Natural killer cell (primary cell): ENCODE measurements around the gene SCARB2. TPM values are rescaled to one million over a fixed set of nuclear protein-coding genes. Genes with fewer than 3 reads are reported as not detected.

Experiments
- ATAC-seq, 3 donors: fragments of 150-1000 bp in 2 of 3; fragments of 200-7000 bp in 1 of 3; cut with Tn5 transposase; 1 replicate in 1 of 3; 2 replicates in 2 of 3; pipeline ENCODE4 v1.10.0; 2021; ENCODE audit warnings: mild to moderate bottlenecking in 2 of 3, moderate library complexity in 2 of 3
- DNase-seq, 2 donors: peaks; one replicate each; pipeline versions ENCODE4 v3.0.0 to v3.0.0-alpha.2; 2013 to 2021; ENCODE audit warnings: mixed read lengths in 1 of 2
- H3K27ac ChIP-seq: one replicate; pipeline ENCODE4 v1.5.1; 2013; ENCODE audit warnings: mild to moderate bottlenecking, low read length
- H3K27me3 ChIP-seq: one replicate; pipeline ENCODE4 v1.6.1; 2013; ENCODE audit warnings: low read length; ENCODE audit not compliant: control insufficient read depth, insufficient read depth
- H3K36me3 ChIP-seq: one replicate; pipeline ENCODE4 v1.6.1; 2013; ENCODE audit warnings: low read length; ENCODE audit not compliant: control insufficient read depth, insufficient read depth
- H3K4me1 ChIP-seq: one replicate; pipeline ENCODE4 v1.6.1; 2013; ENCODE audit warnings: low read length; ENCODE audit not compliant: control insufficient read depth, insufficient read depth
- H3K4me3 ChIP-seq: one replicate; pipeline ENCODE4 v1.5.1; 2013; ENCODE audit warnings: low read length
- H3K9me3 ChIP-seq: one replicate; pipeline ENCODE4 v1.6.1; 2013; ENCODE audit warnings: low read length; ENCODE audit not compliant: control insufficient read depth, insufficient read depth
- H3K27ac Mint-ChIP-seq, 2 donors: one replicate each; pipeline ENCODE4 v1.8.0; 2022; ENCODE audit warnings: mild to moderate bottlenecking in 2 of 2, mixed read lengths in 2 of 2, moderate library complexity in 1 of 2
- H3K27me3 Mint-ChIP-seq, 2 donors: one replicate each; pipeline ENCODE4 v1.8.0; 2022; ENCODE audit warnings: low read depth in 2 of 2, mixed read lengths in 2 of 2
- H3K36me3 Mint-ChIP-seq: one replicate; pipeline ENCODE4 v1.8.0; 2022; ENCODE audit warnings: mixed read lengths
- H3K4me1 Mint-ChIP-seq, 2 donors: one replicate each; pipeline ENCODE4 v1.8.0; 2022; ENCODE audit warnings: mixed read lengths in 2 of 2
- H3K4me3 Mint-ChIP-seq: one replicate; pipeline ENCODE4 v1.8.0; 2022; ENCODE audit warnings: mild to moderate bottlenecking, moderate library complexity, mixed read lengths
- H3K9me3 Mint-ChIP-seq, 2 donors: one replicate each; pipeline ENCODE4 v1.8.0; 2022; ENCODE audit warnings: mixed read lengths in 2 of 2
- WGBS: methylation state at CpG from one replicate; pipeline ENCODE4 v1.1.7; 2013; ENCODE audit warnings: missing lambda C conversion rate; ENCODE audit not compliant: insufficient coverage; 5-methylcytosine and 5-hydroxymethylcytosine counted together
- intact Hi-C: fragments of 100-400 bp; cut with micrococcal nuclease; formaldehyde crosslinking; loops from one replicate; pipeline ENCODE4 v1.14.2; 2022
- total RNA-seq, 4 donors: library from RNA; stranded (reverse); fragments of 120-200 nt in 1 of 4; gene quantifications; one replicate each; pipeline versions ENCODE4 v1.2.3 to v1.2.4, GENCODE V29; 2013 to 2022
- TF ChIP-seq, protein P1 (sequence below): fragments of 200-600 bp; IDR thresholded peaks from one replicate; pipeline ENCODE4 v1.8.0; 2022; ENCODE audit warnings: antibody characterized with exemption

SCARB2 gene
- total RNA-seq, 3 donors from 2014 or later (not counting 1 experiment from before 2014, with no cell fraction given), result 22.0 to 39.0 (median 30.4) TPM

DNA sequence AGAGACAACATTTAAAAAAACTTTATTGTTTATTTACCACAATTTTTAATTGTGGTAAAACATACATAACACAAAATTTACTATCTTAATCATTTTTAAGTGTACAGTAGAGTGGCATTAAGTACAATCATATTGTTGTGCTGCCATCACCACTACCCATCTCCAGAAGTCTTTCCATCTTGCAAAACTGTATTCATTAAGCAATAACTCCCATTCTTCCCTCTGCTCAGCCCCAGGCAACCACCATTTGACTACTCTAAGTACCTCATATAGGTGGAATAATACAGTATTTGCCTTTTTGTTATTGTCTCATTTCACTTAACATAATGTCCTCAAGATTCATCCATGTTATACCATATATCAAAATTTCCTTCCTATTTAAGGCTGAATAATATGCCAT, 25.1 kb upstream of the SCARB2 start:
- no peak overlapping the region for H3K4me3 ChIP-seq
- ATAC-seq (no peak), DNase-seq (no peak)
- TF ChIP-seq, protein P1, sequence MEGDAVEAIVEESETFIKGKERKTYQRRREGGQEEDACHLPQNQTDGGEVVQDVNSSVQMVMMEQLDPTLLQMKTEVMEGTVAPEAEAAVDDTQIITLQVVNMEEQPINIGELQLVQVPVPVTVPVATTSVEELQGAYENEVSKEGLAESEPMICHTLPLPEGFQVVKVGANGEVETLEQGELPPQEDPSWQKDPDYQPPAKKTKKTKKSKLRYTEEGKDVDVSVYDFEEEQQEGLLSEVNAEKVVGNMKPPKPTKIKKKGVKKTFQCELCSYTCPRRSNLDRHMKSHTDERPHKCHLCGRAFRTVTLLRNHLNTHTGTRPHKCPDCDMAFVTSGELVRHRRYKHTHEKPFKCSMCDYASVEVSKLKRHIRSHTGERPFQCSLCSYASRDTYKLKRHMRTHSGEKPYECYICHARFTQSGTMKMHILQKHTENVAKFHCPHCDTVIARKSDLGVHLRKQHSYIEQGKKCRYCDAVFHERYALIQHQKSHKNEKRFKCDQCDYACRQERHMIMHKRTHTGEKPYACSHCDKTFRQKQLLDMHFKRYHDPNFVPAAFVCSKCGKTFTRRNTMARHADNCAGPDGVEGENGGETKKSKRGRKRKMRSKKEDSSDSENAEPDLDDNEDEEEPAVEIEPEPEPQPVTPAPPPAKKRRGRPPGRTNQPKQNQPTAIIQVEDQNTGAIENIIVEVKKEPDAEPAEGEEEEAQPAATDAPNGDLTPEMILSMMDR, result no peak
- H3K27me3 ChIP-seq, result no peaks in the 10 kb centered on the region
- H3K36me3 ChIP-seq, result no peaks in the 10 kb centered on the region
- intact Hi-C loops, result no loop called here
- Mint-ChIP-seq H3K4me3 (no peak overlapping the region), H3K36me3 (peaks cover 16% of the 10 kb centered on the region), H3K27me3 (peaks cover 28 to 30% of the 10 kb centered on the region in 2 donors), H3K9me3 (peaks cover 4 to 11% of the 10 kb centered on the region in 2 donors), H3K4me1 (no peaks in the 10 kb centered on the region), H3K27ac (no peak overlapping the region)
- no peak overlapping the region for H3K27ac ChIP-seq
- H3K9me3 ChIP-seq, result peaks cover 3% of the 10 kb centered on the region
- no peaks in the 10 kb centered on the region for H3K4me1 ChIP-seq

DNA sequence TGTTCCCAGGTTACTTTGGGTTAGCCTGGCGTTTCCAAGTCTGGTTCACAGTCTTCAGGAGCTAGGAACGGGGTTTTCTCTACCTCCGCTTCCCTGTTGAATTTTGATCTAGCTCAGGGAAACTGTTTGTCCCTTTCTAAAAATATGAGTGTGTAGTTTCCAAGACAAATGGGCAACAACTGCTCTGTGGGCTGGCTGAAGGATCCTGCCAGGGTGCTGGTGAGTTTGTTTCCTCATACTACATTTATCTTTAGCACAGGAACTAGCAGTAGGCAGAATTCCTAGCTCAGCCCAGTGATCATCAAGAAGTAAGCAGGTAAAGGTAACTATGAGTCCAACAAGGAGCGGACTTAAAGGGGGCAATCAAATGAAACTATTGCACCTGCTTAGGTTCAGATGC, 24.6 kb upstream of the SCARB2 start:
- H3K27me3 ChIP-seq, result no peaks in the 10 kb centered on the region

DNA sequence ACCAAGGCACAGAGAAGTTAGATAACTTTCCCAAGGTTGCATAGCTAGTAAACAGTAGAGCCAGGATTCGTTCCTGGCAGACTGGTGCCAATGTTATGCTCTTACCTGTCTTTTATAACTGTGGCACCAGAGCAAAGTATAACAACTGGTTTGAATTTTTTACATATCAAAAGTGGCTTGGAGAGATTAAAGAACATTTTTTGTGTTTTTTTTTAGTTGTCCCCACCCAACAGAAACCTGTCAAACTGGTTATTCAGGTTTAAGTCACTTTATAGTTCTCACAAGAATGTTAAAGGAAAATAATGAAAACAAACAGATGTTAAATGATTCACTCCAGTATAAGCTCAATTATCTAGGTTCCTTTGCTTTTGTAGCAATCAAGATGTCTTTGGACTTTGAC, 22.3 kb upstream of the SCARB2 start:
- Mint-ChIP-seq H3K27me3 (peaks cover 16 to 17% of the 10 kb centered on the region in 2 donors), H3K36me3 (peaks cover 13% of the 10 kb centered on the region), H3K9me3 (peaks cover 4 to 10% of the 10 kb centered on the region in 2 donors), H3K27ac (no peak overlapping the region), H3K4me1 (no peaks in the 10 kb centered on the region), H3K4me3 (no peak overlapping the region)
- Histone ChIP-seq H3K27ac (no peak overlapping the region), H3K27me3 (no peaks in the 10 kb centered on the region), H3K36me3 (no peaks in the 10 kb centered on the region), H3K4me1 (no peaks in the 10 kb centered on the region), H3K4me3 (no peak overlapping the region), H3K9me3 (peaks cover 3% of the 10 kb centered on the region)
- no peak for ATAC-seq
- intact Hi-C loops, result no loop called here
- TF ChIP-seq, protein P1, result no peak
- 89% methylated on average over 1 of the region's 1 CpG for WGBS
- DNase-seq, result no peak

More for the DNA sequence above, 24.6 kb upstream of the SCARB2 start:
- H3K36me3 Mint-ChIP-seq, result peaks cover 16% of the 10 kb centered on the region
- H3K9me3 Mint-ChIP-seq, result peaks cover 4 to 11% of the 10 kb centered on the region in 2 donors
- H3K27me3 Mint-ChIP-seq, result peaks cover 28 to 30% of the 10 kb centered on the region in 2 donors
- WGBS, result 95% methylated on average over 4 of the region's 4 CpGs
- H3K4me3 Mint-ChIP-seq, result no peak overlapping the region
- Histone ChIP-seq H3K4me1 (no peaks in the 10 kb centered on the region), H3K27ac (no peak overlapping the region), H3K4me3 (no peak overlapping the region), H3K9me3 (peaks cover 3% of the 10 kb centered on the region), H3K36me3 (no peaks in the 10 kb centered on the region)
- TF ChIP-seq, protein P1, result no peak
- H3K27ac Mint-ChIP-seq, result no peak overlapping the region
- intact Hi-C loops, result no loop called here
- H3K4me1 Mint-ChIP-seq, result no peaks in the 10 kb centered on the region
- DNase-seq (no peak), ATAC-seq (no peak)

DNA sequence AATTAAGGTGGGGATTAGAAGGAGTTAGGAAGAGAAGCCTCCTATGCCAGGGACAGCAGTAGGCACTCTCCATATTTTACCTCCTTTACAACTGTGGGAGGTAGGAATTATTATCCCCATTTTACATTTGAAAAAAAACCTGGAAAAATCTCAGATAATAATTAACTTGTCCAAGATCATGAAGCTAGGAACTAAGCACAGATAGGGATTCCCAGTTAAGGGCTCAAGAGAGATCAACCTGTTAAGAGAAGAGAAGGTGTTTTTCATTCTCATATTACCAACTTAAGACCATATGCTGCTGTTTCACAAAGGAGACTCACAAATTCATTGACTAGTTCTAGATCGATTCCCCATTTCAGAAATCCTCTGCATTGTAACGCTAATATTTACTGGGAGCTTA, 21.8 kb upstream of the SCARB2 start:
- no peak for ATAC-seq
- H3K4me3 Mint-ChIP-seq, result no peak overlapping the region
- H3K27me3 Mint-ChIP-seq, result peaks cover 11 to 12% of the 10 kb centered on the region in 2 donors
- no peak overlapping the region for H3K27ac Mint-ChIP-seq
- H3K9me3 ChIP-seq, result peaks cover 2% of the 10 kb centered on the region
- intact Hi-C loops, result no loop called here
- no peaks in the 10 kb centered on the region for H3K4me1 Mint-ChIP-seq
- H3K9me3 Mint-ChIP-seq, result peaks cover 0 to 5% of the 10 kb centered on the region in 2 donors
- H3K27me3 ChIP-seq, result no peaks in the 10 kb centered on the region
- TF ChIP-seq, protein P1, result no peak
- H3K4me1 ChIP-seq, result no peaks in the 10 kb centered on the region
- H3K27ac ChIP-seq, result no peak overlapping the region
- WGBS, result no CpG with 5 or more reads among the region's 2 CpGs
- no peak for DNase-seq
- H3K36me3 Mint-ChIP-seq, result peaks cover 8% of the 10 kb centered on the region
- H3K4me3 ChIP-seq, result no peak overlapping the region
- H3K36me3 ChIP-seq, result no peaks in the 10 kb centered on the region
